Endometrial microvascular endothelial cells (primary cell): Measurements from ENCODE around the gene CDK11B. TPM values are rescaled to one million over a fixed set of nuclear protein-coding genes. Genes with fewer than 3 reads are reported as not detected.
"Not testable (repeated sequence)": the region's sequence is repeated elsewhere in the genome, so short reads cannot be mapped to it uniquely, and the experiment has no call there.

Experiments
- in situ Hi-C: cut with HindIII; loops from 2 replicates; pipeline ENCODE4 v1.10.0; 2017; ENCODE audit warnings: low sequenced_read_pairs, low pct_unique_long_range_greater_than_20kb; ENCODE audit errors: inconsistent ontology term
- total RNA-seq: library from RNA; depleted of rRNA; stranded (reverse); fragments of >200 nt; gene quantifications from one replicate; pipeline ENCODE4 v1.2.3, GENCODE V29; 2015; ENCODE audit errors: inconsistent ontology term

CDK11B gene
- 17.7 TPM for total RNA-seq

DNA sequence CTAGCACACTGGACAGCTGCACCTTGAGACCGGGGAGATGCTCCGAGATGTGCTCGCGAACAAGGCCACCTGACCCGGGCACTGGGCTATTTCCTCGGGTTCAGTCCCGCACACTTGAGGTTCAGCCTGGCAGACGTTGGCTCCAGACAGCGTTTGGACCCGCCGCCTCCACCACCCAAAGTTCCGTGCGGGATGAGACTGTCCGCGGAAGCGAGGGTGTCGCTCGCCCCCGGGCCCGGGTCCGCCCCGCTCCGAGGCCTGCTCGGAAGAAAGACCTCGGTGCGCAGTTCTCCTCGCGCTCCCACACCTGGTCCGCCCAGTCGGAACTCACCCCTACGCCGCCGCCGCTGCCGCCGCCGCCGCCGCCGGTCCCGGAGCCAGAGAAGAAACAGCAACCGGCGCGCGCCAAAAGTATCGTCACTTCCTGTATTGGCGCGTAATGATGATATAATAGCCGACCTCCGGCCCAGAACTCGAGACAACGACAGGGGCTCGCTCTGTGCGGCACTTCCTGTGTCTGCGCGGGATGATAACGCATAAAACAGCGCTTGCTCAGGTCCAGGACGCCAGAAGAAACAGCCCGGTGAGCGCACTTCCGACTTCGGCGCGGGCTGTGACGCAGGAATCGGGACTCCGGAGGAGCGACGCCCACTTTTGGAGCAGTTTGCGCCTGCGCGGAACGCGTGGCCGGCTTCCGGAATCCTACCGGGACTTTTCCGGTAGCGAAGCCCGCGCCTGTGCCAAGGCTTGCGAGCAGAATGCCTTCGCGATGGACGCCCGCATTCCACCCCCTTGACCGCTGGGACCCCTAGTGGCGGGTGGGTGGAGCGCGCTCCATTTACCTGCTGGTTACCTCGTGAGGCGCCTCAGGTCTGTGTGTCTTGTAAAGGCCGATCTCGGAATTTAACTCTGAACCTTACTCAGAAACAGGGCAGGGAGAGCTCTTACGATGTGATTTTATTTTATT lies at the start of gene CDK11B:
Gene CDK11B (minus strand): TSS at position 422 of the 967 bp plus-strand sequence. CDS start 1,519 bp downstream, outside the sequence.
- in situ Hi-C loops, result not testable (repeated sequence)

- in situ Hi-C loops, result not testable (repeated sequence)
These were observed 49.1 kb upstream of the CDK11B start for GRCh38 chr1:1707897-1708296.

DNA sequence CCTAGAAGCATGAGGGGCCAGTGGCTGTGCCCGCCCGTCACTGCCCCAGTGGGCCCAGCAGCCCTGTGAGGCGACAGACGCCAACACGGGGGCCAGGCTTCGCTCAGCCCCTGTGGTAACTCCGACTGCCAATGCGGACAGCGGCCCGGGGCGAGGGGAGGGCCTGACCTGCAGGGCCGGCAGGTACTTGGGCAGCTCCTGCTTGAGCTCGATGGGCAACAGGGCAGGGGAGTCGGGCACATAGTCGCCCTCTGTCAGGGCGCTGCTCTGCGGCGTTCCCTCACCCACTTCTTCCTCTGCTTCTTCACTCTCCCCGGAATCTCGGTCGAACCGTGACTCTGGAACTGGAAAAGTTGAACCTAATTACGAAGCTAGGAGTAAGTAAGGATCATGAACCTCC lies 48.4 kb upstream of the CDK11B start:
- in situ Hi-C loops, result not testable (repeated sequence)

GRCh38 chr1:1705623-1706022 lies 46.8 kb upstream of the CDK11B start:
- in situ Hi-C loops, result not testable (repeated sequence)

DNA sequence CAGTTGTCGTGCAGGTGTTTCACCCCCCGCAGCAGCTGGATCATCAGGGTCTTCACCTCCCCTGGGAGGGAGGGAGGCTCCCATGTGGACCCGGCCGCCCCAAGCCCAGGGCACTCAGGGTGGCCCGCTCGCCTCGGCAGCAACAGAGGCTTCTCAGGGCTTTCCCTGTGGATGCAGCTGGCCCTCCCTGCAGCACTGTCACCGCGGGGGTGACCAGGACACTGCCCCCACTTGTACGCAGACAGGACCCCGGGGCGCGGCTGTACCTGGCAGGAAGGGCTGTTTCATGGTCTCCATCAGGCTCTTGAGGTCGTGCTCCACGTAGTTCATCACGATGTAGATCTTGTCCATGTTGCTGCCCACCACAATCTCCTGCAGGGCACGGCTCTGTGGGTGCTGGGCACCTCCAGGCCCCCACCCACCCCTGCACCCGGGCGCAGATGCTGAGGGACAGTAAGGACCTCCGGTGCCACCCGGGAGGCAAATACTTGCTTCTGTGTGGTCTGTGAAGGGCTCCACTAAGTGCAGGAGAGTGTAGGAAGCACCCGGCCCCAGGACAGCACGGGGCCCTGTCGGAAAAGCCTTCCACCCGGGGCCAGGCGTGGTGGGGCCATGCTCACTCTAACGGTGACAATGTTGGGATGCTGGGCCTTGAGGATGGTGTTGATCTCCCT lies 45.6 kb upstream of the CDK11B start:
- in situ Hi-C loops, result not testable (repeated sequence)

DNA sequence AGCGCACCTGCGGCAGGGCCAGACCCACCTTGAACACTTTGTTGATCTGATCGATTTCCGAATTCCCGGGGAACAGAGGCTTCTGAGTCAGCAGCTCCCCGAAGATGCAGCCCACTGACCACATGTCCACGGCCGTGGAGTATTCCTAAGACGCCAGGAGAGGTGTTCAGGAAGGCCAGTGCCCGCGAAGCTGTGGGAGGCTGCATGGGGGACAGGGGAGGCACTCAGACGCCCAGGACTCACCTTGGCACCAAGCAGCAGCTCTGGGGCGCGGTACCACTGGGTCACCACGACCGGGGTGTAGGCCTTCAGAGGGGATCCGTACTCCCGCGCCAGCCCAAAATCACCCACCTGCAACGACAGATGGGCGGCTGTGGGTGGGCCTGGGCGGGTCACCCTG lies 45.0 kb upstream of the CDK11B start:
- in situ Hi-C loops, result no loop called here

GRCh38 chr1:1702506-1702905 lies 43.7 kb upstream of the CDK11B start:
- in situ Hi-C loops, result not testable (repeated sequence)

GRCh38 chr1:1700557-1700956 lies 41.8 kb upstream of the CDK11B start:
- in situ Hi-C loops, result not testable (repeated sequence)

- in situ Hi-C loops, result not testable (repeated sequence)
These were observed 41.3 kb upstream of the CDK11B start for GRCh38 chr1:1700067-1700466.

GRCh38 chr1:1699061-1699460 lies 40.3 kb upstream of the CDK11B start:
- in situ Hi-C loops, result not testable (repeated sequence)

DNA sequence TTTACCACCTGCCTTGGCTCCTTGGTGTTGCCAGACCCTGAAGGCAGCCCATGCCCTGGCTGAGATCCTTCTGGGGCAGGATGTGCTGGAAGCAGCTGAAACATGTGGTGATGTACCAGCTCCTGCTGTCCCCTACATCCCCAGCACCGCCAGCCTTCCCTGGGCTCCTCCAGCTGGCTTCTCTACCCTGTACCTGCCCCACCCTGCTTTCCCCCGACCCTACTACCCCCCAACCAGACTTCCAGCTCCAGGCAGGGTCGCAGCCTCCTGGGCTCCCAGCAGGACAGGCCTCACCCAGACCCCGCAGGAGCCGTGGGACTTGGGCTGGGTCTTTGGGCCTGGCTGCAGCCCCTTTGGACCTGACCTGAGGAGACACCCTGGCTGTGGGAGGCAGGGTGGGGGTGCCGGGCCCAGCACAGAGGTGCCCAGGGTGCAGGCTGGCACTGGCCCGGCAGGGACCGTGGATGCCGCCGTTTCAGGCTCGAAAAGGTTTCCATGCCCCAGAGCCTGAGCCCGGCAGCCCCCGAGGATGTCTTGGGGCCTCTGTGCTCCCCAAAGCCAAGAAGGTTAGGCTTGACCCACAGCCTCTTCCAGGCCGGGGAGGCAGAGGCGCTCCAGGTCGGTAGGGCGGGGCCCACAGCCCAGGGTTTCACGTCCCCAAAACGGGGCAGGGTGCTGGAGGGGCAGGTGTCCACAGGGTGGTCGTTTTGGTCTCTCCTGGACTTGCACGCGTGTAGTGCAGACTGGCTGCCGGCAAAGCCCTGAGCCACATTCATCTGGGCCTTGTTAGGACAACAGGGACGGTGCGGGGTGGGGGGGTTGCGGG lies 38.8 kb upstream of the CDK11B start:
- in situ Hi-C loops, result not testable (repeated sequence)

GRCh38 chr1:1696431-1697357 lies 37.9 kb upstream of the CDK11B start:
- in situ Hi-C loops, result not testable (repeated sequence)

- in situ Hi-C loops, result not testable (repeated sequence)
These were observed 34.2 kb upstream of the CDK11B start, which contains the start of gene SLC35E2B for GRCh38 chr1:1692714-1693647. Gene SLC35E2B (minus strand): TSS chr1:1692795. CDS start chr1:1676699, 16,096 bp downstream.

GRCh38 chr1:1692324-1692713 lies 33.5 kb upstream of the CDK11B start:
- in situ Hi-C loops, result not testable (repeated sequence)

- in situ Hi-C loops, result not testable (repeated sequence)
These were observed 32.6 kb upstream of the CDK11B start for GRCh38 chr1:1691443-1691842.

- in situ Hi-C loops, result not testable (repeated sequence)
These were observed 30.7 kb upstream of the CDK11B start for GRCh38 chr1:1689526-1689925.

DNA sequence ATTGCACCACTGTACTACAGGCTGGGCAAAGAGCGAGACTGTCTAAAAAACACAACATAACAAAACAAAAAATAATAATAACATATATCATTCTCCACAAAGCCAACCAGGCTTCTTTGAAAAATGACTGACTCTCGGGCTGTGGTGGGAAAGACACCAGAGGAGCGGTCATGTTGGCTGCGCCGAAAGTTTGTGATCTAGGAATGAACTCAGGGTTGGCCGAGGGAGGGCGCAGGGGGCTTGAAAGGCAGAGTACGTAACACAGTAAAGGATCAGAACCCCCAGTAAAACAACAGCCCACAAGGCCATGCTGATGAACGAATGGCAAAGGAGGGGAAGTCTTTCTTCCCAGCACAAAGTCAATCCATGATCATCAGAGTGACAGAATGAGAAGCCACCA lies 29.0 kb upstream of the CDK11B start:
- in situ Hi-C loops, result no loop called here
